ENCODE measurements around the gene CGN. TPM values are rescaled to one million over a fixed set of nuclear protein-coding genes. Genes with fewer than 3 reads are reported as not detected.
A peak's percentile ranks its signal among the peaks of the same experiment; 100 is the strongest.

Gene CGN
- total RNA-seq, 4 donors from 2014 or later = 3.3 to 26.1 (median 15.1) TPM

DNA sequence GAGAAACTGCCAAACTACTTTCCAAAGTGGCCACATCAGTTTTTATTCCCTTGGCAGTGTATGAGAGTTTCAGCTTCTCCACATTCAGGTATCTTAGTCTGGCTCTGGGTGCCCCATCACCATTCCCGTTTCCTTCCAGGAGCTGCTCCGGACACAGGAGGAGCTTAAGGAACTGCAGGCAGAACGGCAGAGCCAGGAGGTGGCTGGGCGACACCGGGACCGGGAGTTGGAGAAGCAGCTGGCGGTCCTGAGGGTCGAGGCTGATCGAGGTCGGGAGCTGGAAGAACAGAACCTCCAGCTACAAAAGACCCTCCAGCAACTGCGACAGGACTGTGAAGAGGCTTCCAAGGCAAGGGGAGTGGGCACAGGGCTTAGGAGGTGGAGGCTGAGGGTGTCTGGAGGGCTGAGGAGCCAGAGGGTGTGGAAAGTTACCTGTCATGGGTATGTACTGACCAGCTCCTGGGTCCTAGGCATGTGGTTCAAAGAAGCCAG is 18.1 kb downstream of the CGN start:
- Histone ChIP-seq H3K4me3 (no peak overlapping the region), H3K4me1 (no peaks in the 10 kb centered on the region)
- intact Hi-C loops (cut with DNase I) = no loop called here

DNA sequence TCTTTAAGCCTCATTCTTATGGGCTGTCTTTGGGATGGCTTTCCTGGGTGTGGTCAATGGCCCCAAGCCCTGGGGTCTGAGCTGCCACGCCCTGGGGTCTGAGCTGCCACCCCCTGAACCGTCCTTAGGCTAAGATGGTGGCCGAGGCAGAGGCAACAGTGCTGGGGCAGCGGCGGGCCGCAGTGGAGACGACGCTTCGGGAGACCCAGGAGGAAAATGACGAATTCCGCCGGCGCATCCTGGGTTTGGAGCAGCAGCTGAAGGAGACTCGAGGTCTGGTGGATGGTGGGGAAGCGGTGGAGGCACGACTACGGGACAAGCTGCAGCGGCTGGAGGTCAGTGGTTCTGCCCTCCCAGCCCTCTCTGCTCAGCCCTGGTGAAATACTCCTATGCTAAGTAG is 18.6 kb downstream of the CGN start:
- 90 to 96% methylated on average over 6 to 15 of the region's 18 CpGs for WGBS, 2 donors
- peaks cover 0 to 53% (median 0%) of the 10 kb centered on the region in 3 donors for H3K36me3 ChIP-seq
- intact Hi-C loops (cut with DNase I) = loop anchor here (10.0 kb wide), 1 partner anchor 205 kb away; no protein-coding TSS in a partner anchor
- no peaks in the 10 kb centered on the region for H3K9me3 ChIP-seq
- H3K27ac ChIP-seq = no peak overlapping the region
- DNase-seq = no peak
- no peak overlapping the region for H3K4me3 ChIP-seq
- TF ChIP-seq POLR2A (IDR thresholded peaks at IDR 0.05) = no peak
- TF ChIP-seq, protein P1, sequence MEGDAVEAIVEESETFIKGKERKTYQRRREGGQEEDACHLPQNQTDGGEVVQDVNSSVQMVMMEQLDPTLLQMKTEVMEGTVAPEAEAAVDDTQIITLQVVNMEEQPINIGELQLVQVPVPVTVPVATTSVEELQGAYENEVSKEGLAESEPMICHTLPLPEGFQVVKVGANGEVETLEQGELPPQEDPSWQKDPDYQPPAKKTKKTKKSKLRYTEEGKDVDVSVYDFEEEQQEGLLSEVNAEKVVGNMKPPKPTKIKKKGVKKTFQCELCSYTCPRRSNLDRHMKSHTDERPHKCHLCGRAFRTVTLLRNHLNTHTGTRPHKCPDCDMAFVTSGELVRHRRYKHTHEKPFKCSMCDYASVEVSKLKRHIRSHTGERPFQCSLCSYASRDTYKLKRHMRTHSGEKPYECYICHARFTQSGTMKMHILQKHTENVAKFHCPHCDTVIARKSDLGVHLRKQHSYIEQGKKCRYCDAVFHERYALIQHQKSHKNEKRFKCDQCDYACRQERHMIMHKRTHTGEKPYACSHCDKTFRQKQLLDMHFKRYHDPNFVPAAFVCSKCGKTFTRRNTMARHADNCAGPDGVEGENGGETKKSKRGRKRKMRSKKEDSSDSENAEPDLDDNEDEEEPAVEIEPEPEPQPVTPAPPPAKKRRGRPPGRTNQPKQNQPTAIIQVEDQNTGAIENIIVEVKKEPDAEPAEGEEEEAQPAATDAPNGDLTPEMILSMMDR (IDR thresholded peaks at IDR 0.05) = no peak
- H3K27me3 ChIP-seq = no peaks in the 10 kb centered on the region
- no peaks in the 10 kb centered on the region for H3K4me1 ChIP-seq

More for the DNA sequence above, 18.1 kb downstream of the CGN start:
- Histone ChIP-seq H3K27me3 (no peaks in the 10 kb centered on the region), H3K36me3 (peaks cover 0 to 59% (median 0%) of the 10 kb centered on the region in 3 donors), H3K27ac (no peak overlapping the region), H3K9me3 (no peaks in the 10 kb centered on the region)
- WGBS, 2 donors = 64 to 94% methylated on average over 4 to 6 of the region's 11 CpGs
- DNase-seq = no peak
- no peak for TF ChIP-seq POLR2A (IDR thresholded peaks at IDR 0.05)
- TF ChIP-seq, protein P1 (IDR thresholded peaks at IDR 0.05) = no peak

DNA sequence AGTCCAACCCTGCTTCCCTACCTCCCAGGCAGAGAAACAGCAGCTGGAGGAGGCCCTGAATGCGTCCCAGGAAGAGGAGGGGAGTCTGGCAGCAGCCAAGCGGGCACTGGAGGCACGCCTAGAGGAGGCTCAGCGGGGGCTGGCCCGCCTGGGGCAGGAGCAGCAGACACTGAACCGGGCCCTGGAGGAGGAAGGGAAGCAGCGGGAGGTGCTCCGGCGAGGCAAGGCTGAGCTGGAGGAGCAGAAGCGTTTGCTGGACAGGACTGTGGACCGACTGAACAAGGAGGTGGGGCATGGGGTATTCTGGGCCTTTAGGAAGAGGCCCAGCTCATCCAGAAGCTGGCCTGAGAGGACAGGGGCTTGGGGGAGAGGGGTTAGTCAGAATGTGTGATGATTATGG is 19.3 kb downstream of the CGN start:
- Histone ChIP-seq H3K4me1 (no peaks in the 10 kb centered on the region), H3K36me3 (peaks cover 0 to 50% (median 0%) of the 10 kb centered on the region in 3 donors), H3K27me3 (no peaks in the 10 kb centered on the region), H3K27ac (no peak overlapping the region), H3K4me3 (no peak overlapping the region), H3K9me3 (no peaks in the 10 kb centered on the region)
- TF ChIP-seq POLR2A (IDR thresholded peaks at IDR 0.05) = no peak
- TF ChIP-seq, protein P1 (IDR thresholded peaks at IDR 0.05) = no peak
- intact Hi-C loops (cut with DNase I) = loop anchor here (10.0 kb wide), 1 partner anchor 204 kb away; no protein-coding TSS in a partner anchor
- no peak for DNase-seq
- 74 to 82% methylated on average over 7 to 8 of the region's 11 CpGs for WGBS, 2 donors

DNA sequence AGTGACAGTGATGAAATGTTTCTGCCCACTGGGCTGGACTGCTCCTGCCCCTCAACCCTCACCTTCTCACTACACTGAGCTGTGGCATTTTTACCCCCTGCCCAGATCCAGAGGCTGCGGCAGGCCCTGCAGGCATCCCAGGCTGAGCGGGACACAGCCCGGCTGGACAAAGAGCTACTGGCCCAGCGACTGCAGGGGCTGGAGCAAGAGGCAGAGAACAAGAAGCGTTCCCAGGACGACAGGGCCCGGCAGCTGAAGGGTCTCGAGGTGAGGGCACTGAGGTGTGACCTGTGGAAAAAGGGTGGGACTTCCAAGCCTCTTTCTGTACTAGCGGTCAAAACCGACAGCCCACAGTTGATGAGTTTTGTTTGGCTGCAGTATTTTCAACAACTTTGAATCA is 22.7 kb downstream of the CGN start:
- Histone ChIP-seq H3K27ac (no peak overlapping the region), H3K4me3 (no peak overlapping the region), H3K27me3 (no peaks in the 10 kb centered on the region), H3K9me3 (no peaks in the 10 kb centered on the region), H3K36me3 (peaks cover 0 to 36% (median 0%) of the 10 kb centered on the region in 3 donors), H3K4me1 (peaks cover 0 to 12% (median 0%) of the 10 kb centered on the region in 3 donors)
- TF ChIP-seq, protein P1 (IDR thresholded peaks at IDR 0.05) = no peak
- no peak for TF ChIP-seq POLR2A (IDR thresholded peaks at IDR 0.05)
- 73 to 79% methylated on average over 3 to 6 of the region's 10 CpGs for WGBS, 2 donors
- no peak for DNase-seq
- intact Hi-C loops (cut with DNase I) = loop anchor here (10.0 kb wide), 1 partner anchor 201 kb away; no protein-coding TSS in a partner anchor

DNA sequence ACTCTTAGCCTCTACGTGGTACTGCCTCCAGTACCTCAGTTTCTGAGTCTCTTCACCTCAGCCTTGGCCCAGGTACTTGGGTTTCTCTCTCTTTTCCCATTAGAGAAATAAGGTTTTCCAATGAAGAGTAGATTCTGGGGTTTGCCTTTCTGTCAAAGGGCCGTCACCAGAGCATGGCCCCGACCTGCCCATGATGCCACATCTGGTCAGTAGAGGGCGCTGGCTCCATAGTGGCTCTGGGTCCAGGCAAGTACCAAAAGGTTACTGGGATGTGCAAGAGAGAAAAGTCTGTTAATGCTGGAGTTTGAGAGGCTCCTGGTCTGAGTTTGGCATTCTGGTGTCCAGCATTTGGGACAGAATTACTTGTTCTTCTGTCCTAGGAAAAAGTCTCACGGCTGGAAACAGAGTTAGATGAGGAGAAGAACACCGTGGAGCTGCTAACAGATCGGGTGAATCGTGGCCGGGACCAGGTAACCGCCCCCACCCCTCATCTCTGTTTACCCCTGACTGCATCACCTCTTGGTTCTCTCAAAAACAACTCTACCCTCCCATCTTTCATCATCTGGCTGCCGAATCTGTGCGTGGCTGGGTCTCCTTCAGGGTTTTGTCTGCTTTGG is 23.6 kb downstream of the CGN start:
- intact Hi-C loops (cut with DNase I) = loop anchor here (10.0 kb wide), 1 partner anchor 200 kb away; no protein-coding TSS in a partner anchor
- peaks cover 7 to 20% (median 9%) of the 10 kb centered on the region in 3 donors for H3K4me1 ChIP-seq
- no peaks in the 10 kb centered on the region for H3K9me3 ChIP-seq
- no peak overlapping the region for H3K4me3 ChIP-seq
- peaks cover 0 to 36% (median 0%) of the 10 kb centered on the region in 3 donors for H3K36me3 ChIP-seq
- TF ChIP-seq, protein P1 (IDR thresholded peaks at IDR 0.05) = peak; percentile 62 to 91 (median 81)
- TF ChIP-seq POLR2A (IDR thresholded peaks at IDR 0.05) = no peak
- H3K27me3 ChIP-seq = no peaks in the 10 kb centered on the region
- WGBS, 2 donors = 53 to 69% methylated on average over 8 to 12 of the region's 12 CpGs
- no peak overlapping the region for H3K27ac ChIP-seq
- DNase-seq = no peak
